Measurements from ENCODE around the gene AMBN. TPM values are rescaled to one million over a fixed set of nuclear protein-coding genes. Genes with fewer than 3 reads are reported as not detected.

The AMBN gene
- total RNA-seq, 1 experiment from 2014 or later, result not detected

DNA sequence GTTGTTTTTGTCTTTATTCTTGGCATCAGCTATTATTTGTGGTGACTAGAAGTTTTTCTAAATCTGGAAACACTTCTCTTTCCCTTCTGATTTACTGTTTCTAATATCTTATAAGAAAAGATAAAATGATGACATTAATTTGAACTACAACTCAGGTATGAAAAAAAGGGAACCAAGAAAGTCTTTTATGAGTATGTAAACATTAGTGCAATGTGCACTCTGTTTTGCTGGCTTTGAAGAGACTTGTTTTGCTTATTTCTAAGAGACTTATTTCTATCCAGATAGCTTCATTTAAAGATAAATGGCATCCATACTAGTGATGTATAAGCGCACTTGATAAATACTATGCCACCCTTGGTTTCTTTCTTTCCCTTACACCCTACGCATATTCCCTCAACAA, 10.1 kb upstream of the AMBN start:
- Histone ChIP-seq H3K4me1 (ENCODE audit: control insufficient read depth, insufficient read depth, low read length) (no peaks in the 10 kb centered on the region), H3K27ac (ENCODE audit: low read length) (no peak overlapping the region), H3K27me3 (ENCODE audit: control insufficient read depth, insufficient read depth, low read length) (no peaks in the 10 kb centered on the region), H3K36me3 (ENCODE audit: control insufficient read depth, insufficient read depth, low read length) (no peaks in the 10 kb centered on the region), H3K9me3 (ENCODE audit: control insufficient read depth, insufficient read depth, low read depth, low read length) (no peaks in the 10 kb centered on the region), H3K4me3 (ENCODE audit: low read depth in 2 of 2, low read length in 2 of 2) (no peak overlapping the region)
- no TSS peak for BruUV-seq (replicated peaks)
- ATAC-seq, result no peak
- intact Hi-C loops (cut with micrococcal nuclease; ENCODE audit: unreplicated experiment), result no loop called here
- TF ChIP-seq SIN3A (IDR thresholded peaks at IDR 0.05; ENCODE audit: borderline replicate concordance, insufficient read depth, low read depth, low read length), result no peak
- DNase-seq (ENCODE audit: low read depth, low spot score), result no peak
- POLR2A ChIA-PET, result no interaction called here
- in situ Hi-C loops (cut with HindIII; ENCODE audit: low pct_unique_long_range_greater_than_20kb, low sequenced_read_pairs), result no loop called here
- CTCF ChIA-PET, result no interaction called here

DNA sequence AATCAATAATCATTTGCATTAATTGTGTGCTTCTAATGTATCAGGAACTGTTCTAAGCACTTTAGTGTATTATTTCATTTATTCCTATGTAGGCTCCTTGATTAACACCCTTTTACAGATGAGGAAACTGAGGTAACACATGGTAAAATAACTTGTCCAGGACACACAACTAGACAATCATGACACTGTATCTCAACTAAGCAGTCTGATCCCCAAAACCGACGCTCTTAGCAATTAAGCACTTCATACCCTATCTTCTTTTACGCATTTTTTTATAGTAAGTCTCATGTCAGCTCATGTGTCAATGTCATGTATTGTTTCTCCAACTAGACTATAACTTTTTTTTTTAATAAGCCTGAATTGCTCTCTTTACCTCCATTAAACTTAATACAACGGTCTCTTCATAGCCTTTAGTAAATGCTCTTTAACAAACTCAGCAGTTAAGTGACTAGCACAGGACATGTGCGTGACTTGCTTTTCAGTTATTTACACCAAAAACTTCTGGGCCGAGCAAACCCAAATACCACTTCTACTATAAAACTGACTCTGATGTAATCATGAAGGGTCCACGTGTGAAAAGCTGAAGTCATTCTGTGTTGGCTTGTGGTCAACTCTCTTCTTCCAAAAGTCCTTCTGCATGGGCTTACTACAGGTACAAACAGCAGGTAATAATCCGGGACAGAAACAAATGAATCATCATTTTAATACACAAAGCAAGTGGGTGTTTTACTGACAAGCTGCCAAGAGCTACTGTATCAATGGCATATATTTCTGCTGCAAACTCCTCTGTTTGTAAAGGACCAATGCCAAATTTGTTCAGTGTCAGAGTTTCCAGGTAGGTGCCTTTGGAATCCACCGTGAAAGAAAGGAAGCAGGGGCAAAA, 7.9 kb upstream of the AMBN start:
- ChIA-PET POLR2A (no interaction called here), CTCF (no interaction called here)
- no peaks in the 10 kb centered on the region for H3K36me3 ChIP-seq (ENCODE audit: control insufficient read depth, insufficient read depth, low read length)
- H3K9me3 ChIP-seq (ENCODE audit: control insufficient read depth, insufficient read depth, low read depth, low read length), result no peaks in the 10 kb centered on the region
- ATAC-seq (no peak), DNase-seq (ENCODE audit: low read depth, low spot score) (no peak)
- H3K4me1 ChIP-seq (ENCODE audit: control insufficient read depth, insufficient read depth, low read length), result no peaks in the 10 kb centered on the region
- intact Hi-C loops (cut with micrococcal nuclease; ENCODE audit: unreplicated experiment), result no loop called here
- TF ChIP-seq REST (IDR thresholded peaks at IDR 0.05; ENCODE audit: insufficient read depth in 1 of 2, low read depth in 2 of 2, low read length in 1 of 2), result no peak
- no peak for TF ChIP-seq CTCF (IDR thresholded peaks at IDR 0.05)
- TF ChIP-seq POLR2AphosphoS5 (IDR thresholded peaks at IDR 0.05; ENCODE audit: low read depth, low read length), result no peak
- no peak for TF ChIP-seq SIN3A (IDR thresholded peaks at IDR 0.05; ENCODE audit: borderline replicate concordance, insufficient read depth, low read depth, low read length)
- no peak for TF ChIP-seq TCF7L2 (IDR thresholded peaks at IDR 0.05; ENCODE audit: low read depth, low read length)
- H3K4me3 ChIP-seq (ENCODE audit: low read depth in 2 of 2, low read length in 2 of 2), result no peak overlapping the region
- no peak overlapping the region for H3K27ac ChIP-seq (ENCODE audit: low read length)
- no peaks in the 10 kb centered on the region for H3K27me3 ChIP-seq (ENCODE audit: control insufficient read depth, insufficient read depth, low read length)
- in situ Hi-C loops (cut with HindIII; ENCODE audit: low pct_unique_long_range_greater_than_20kb, low sequenced_read_pairs), result no loop called here
- BruUV-seq (replicated peaks), result no TSS peak

DNA sequence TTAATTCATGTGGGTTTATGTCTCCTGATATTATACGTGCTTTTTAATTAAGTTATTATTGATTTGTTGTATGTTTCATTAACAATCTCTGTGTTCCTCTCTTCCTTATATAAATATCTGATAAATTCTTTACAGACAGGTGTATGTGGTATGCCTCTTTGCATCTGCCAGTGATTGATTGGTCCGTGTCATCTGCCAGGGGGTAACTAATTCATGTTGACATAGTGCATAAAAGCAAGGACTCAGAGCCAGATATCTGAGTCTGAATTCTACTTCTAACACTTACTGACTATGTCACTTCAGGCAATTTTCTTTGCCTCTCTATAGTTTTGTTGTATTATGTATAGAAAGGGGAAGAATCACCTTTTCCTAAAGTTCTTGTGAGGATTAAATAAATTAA, 5.2 kb upstream of the AMBN start:
- ChIA-PET CTCF (no interaction called here), POLR2A (no interaction called here)
- no peaks in the 10 kb centered on the region for H3K36me3 ChIP-seq (ENCODE audit: control insufficient read depth, insufficient read depth, low read length)
- no peak overlapping the region for H3K27ac ChIP-seq (ENCODE audit: low read length)
- H3K9me3 ChIP-seq (ENCODE audit: control insufficient read depth, insufficient read depth, low read depth, low read length), result no peaks in the 10 kb centered on the region
- no peaks in the 10 kb centered on the region for H3K4me1 ChIP-seq (ENCODE audit: control insufficient read depth, insufficient read depth, low read length)
- in situ Hi-C loops (cut with HindIII; ENCODE audit: low pct_unique_long_range_greater_than_20kb, low sequenced_read_pairs) (no loop called here), intact Hi-C loops (cut with micrococcal nuclease; ENCODE audit: unreplicated experiment) (no loop called here)
- ATAC-seq, result no peak
- no peak overlapping the region for H3K4me3 ChIP-seq (ENCODE audit: low read depth in 2 of 2, low read length in 2 of 2)
- TF ChIP-seq SIN3A (IDR thresholded peaks at IDR 0.05; ENCODE audit: borderline replicate concordance, insufficient read depth, low read depth, low read length), result no peak
- no peak for TF ChIP-seq TCF7L2 (IDR thresholded peaks at IDR 0.05; ENCODE audit: low read depth, low read length)
- TF ChIP-seq POLR2AphosphoS5 (IDR thresholded peaks at IDR 0.05; ENCODE audit: low read depth, low read length), result no peak
- no peak for TF ChIP-seq REST (IDR thresholded peaks at IDR 0.05; ENCODE audit: insufficient read depth in 1 of 2, low read depth in 2 of 2, low read length in 1 of 2)
- no peak for TF ChIP-seq CTCF (IDR thresholded peaks at IDR 0.05)
- DNase-seq (ENCODE audit: low read depth, low spot score), result no peak
- no TSS peak for BruUV-seq (replicated peaks)
- no peaks in the 10 kb centered on the region for H3K27me3 ChIP-seq (ENCODE audit: control insufficient read depth, insufficient read depth, low read length)

Data from Panc1 (cell line).